SK-N-SH treated with all-trans-retinoic acid at 6 μM for 48 hours (cell line): ENCODE results near the gene NPR1.

ENCODE experiments used
- ATAC-seq: fragments of 200-7000 bp; cut with Tn5 transposase; 3 replicates; pipeline ENCODE4 v1.9.1; 2020; ENCODE audit warnings: mild to moderate bottlenecking, moderate library complexity
- ARNTL ChIP-seq: fragments of 450-650 bp; formaldehyde crosslinking; IDR thresholded peaks from 2 replicates; pipeline ENCODE4 v1.5.0; 2020; ENCODE audit warnings: low read depth, mild to moderate bottlenecking, moderate library complexity, borderline replicate concordance
- BACH2 ChIP-seq: fragments of 250-450 bp; sonication (Bioruptor Pico); IDR thresholded peaks from 2 replicates; pipeline ENCODE4 v1.9.0; 2021; ENCODE audit warnings: mild to moderate bottlenecking, borderline replicate concordance
- CREB5 ChIP-seq: fragments of 250-450 bp; sonication (Bioruptor Pico); IDR thresholded peaks from 2 replicates; pipeline ENCODE4 v1.5.1; 2020; ENCODE audit warnings: low read depth, mild to moderate bottlenecking, moderate library complexity
- CSDC2 ChIP-seq: fragments of 250-450 bp; sonication (Bioruptor Pico); IDR thresholded peaks from 2 replicates; pipeline ENCODE4 v1.5.0; 2020; ENCODE audit warnings: mild to moderate bottlenecking, moderate library complexity
- CSRNP3 ChIP-seq: fragments of 250-450 bp; sonication (Bioruptor Pico); IDR thresholded peaks from 2 replicates; pipeline ENCODE4 v1.5.1; 2021; ENCODE audit warnings: mild to moderate bottlenecking, moderate library complexity
- ESRRG ChIP-seq: fragments of 250-450 bp; sonication (Bioruptor Pico); IDR thresholded peaks from 2 replicates; pipeline ENCODE4 v1.6.1; 2021; ENCODE audit warnings: mild to moderate bottlenecking
- GLIS3 ChIP-seq: fragments of 250-450 bp; sonication (Bioruptor Pico); IDR thresholded peaks from 2 replicates; pipeline ENCODE4 v1.5.0; 2020; ENCODE audit warnings: mild to moderate bottlenecking, moderate library complexity
- OSR1 ChIP-seq: fragments of 250-450 bp; sonication (Bioruptor Pico); IDR thresholded peaks from 2 replicates; pipeline ENCODE4 v1.8.0; 2022; ENCODE audit warnings: moderate library complexity, mild to moderate bottlenecking, inconsistent platforms
- POU6F1 ChIP-seq: fragments of 250-450 bp; sonication (Bioruptor Pico); IDR thresholded peaks from 2 replicates; pipeline ENCODE4 v1.8.0; 2021; ENCODE audit warnings: low read depth, mild to moderate bottlenecking, moderate library complexity, borderline replicate concordance
- PPARA ChIP-seq: fragments of 250-450 bp; sonication (Bioruptor Pico); IDR thresholded peaks from 2 replicates; pipeline ENCODE4 v1.5.0; 2020; ENCODE audit warnings: mild to moderate bottlenecking, borderline replicate concordance
- SNAI2 ChIP-seq: fragments of 250-450 bp; sonication (Bioruptor Pico); IDR thresholded peaks from 2 replicates; pipeline ENCODE4 v1.5.0; 2020; ENCODE audit warnings: mild to moderate bottlenecking, moderate library complexity
- TCF4 ChIP-seq: fragments of 250-450 bp; sonication (Bioruptor Pico); IDR thresholded peaks from 2 replicates; pipeline ENCODE4 v1.8.0; 2021; ENCODE audit warnings: mild to moderate bottlenecking, moderate library complexity, borderline replicate concordance
- TOX ChIP-seq: fragments of 250-450 bp; sonication (Bioruptor Pico); IDR thresholded peaks from 2 replicates; pipeline ENCODE4 v1.8.0; 2021; ENCODE audit warnings: mild to moderate bottlenecking, moderate library complexity, borderline replicate concordance
- TSHZ2 ChIP-seq: fragments of 250-450 bp; sonication (Bioruptor Pico); IDR thresholded peaks from 2 replicates; pipeline ENCODE4 v1.5.0; 2020; ENCODE audit warnings: mild to moderate bottlenecking, moderate library complexity
- ZC3H10 ChIP-seq: fragments of 250-450 bp; sonication (Bioruptor Pico); IDR thresholded peaks from 2 replicates; pipeline ENCODE4 v1.5.1; 2021; ENCODE audit warnings: mild to moderate bottlenecking, moderate library complexity
- ZFP30 ChIP-seq: fragments of 450-650 bp; formaldehyde crosslinking; IDR thresholded peaks from 2 replicates; pipeline ENCODE4 v1.5.0; 2022; ENCODE audit warnings: mild to moderate bottlenecking, moderate library complexity
- ZNF565 ChIP-seq: fragments of 450-650 bp; formaldehyde crosslinking; conservative IDR thresholded peaks from 2 replicates; pipeline ENCODE4 v1.5.0; 2020; ENCODE audit warnings: low read depth, mild to moderate bottlenecking, moderate library complexity
- ZNF70 ChIP-seq: fragments of 450-650 bp; formaldehyde crosslinking; IDR thresholded peaks from 2 replicates; pipeline ENCODE4 v1.5.0; 2020; ENCODE audit warnings: mild to moderate bottlenecking, moderate library complexity
- ZNF8 ChIP-seq: fragments of 450-650 bp; formaldehyde crosslinking; IDR thresholded peaks from 2 replicates; pipeline ENCODE4 v1.5.0; 2020; ENCODE audit warnings: mild to moderate bottlenecking, moderate library complexity

The NPR1 gene

GRCh38 chr1:153679337-153680119, 1.0 kb downstream of the NPR1 start:
- peak; percentile 46 for ATAC-seq
- TF ChIP-seq CREB5 (CRISPR knock-in tag) = no peak
- TF ChIP-seq ESRRG (CRISPR knock-in tag) = no peak
- TF ChIP-seq PPARA = no peak
- no peak for TF ChIP-seq OSR1 (CRISPR knock-in tag)

- no peak for ATAC-seq
- TF ChIP-seq ZNF565 (no peak), CSRNP3 (CRISPR knock-in tag) (no peak), TOX (no peak), TCF4 (no peak), POU6F1 (no peak), ESRRG (CRISPR knock-in tag) (no peak), ARNTL (CRISPR knock-in tag) (no peak), TSHZ2 (CRISPR knock-in tag) (no peak), CSDC2 (CRISPR knock-in tag) (no peak), ZC3H10 (no peak), PPARA (no peak), BACH2 (CRISPR knock-in tag) (no peak), GLIS3 (CRISPR knock-in tag) (no peak), CREB5 (CRISPR knock-in tag) (no peak), ZNF70 (CRISPR knock-in tag) (no peak)
Observed at GRCh38 chr1:153680120-153680403, 1.6 kb downstream of the NPR1 start.

GRCh38 chr1:153682730-153683129, 4.2 kb downstream of the NPR1 start:
- ATAC-seq = no peak
- TF ChIP-seq TOX (no peak), ZNF565 (no peak), ZNF70 (CRISPR knock-in tag) (no peak), SNAI2 (CRISPR knock-in tag) (no peak), BACH2 (CRISPR knock-in tag) (no peak), ESRRG (CRISPR knock-in tag) (no peak), TCF4 (no peak), ZC3H10 (no peak), CSDC2 (CRISPR knock-in tag) (no peak), ZFP30 (CRISPR knock-in tag) (no peak), PPARA (no peak), TSHZ2 (CRISPR knock-in tag) (no peak), ZNF8 (CRISPR knock-in tag) (no peak)
